Stimulated activated CD8-positive, alpha-beta memory T cell treated with anti-CD3 and anti-CD28 coated beads, Interleukin-7, amount 100 ng/mL, for 1 hour (primary cell): Measurements from ENCODE around the gene ACAD11.
"Not testable (repeated sequence)": the region's sequence is repeated elsewhere in the genome, so short reads cannot be mapped to it uniquely, and the experiment has no call there.

ENCODE experiments used
- DNase-seq, 2 donors: peaks; one replicate each; pipeline ENCODE4 v3.0.0-alpha.2; 2020; ENCODE audit warnings: low read depth in 2 of 2

Gene ACAD11

DNA sequence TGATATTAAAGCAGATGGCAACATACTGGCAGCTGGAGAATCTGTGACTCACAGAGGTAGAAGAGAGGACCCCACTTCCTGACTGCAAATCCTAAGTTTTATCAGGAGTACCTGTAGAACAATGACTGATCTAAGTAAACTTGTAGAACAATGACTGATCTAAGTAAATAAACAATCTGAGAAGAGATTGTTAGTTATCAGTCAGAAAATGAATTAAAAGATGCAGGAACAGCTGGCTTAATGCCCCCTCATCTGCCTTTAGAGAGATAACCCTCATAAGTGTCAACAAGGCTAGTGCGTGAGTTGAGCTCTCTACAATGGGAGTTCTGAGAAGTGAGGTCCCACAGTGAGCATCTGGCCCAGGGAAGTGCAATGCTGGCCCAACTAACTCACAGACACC is 14.6 kb downstream of the ACAD11 start:
- DNase-seq, result no peak

DNA sequence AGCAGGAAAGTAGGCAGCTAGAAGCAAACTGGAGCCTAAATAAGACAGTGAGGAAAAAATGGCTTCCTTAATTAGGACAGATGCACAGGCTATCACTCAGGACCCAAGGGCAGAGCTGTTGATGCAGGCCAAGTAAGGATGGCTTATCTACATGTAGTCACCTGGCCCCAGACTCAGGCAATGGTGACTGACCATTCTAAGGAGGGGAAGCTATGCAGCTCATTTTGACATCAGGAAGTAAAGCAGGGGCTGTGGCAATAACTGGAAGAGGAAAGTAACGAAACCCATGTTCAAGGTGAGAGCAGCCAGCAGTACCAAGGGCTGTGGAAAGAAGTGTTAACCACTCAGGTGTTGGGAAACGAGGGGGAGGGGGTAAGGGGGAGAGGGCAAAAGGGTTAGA is 16.2 kb downstream of the ACAD11 start:
- no peak for DNase-seq

DNA sequence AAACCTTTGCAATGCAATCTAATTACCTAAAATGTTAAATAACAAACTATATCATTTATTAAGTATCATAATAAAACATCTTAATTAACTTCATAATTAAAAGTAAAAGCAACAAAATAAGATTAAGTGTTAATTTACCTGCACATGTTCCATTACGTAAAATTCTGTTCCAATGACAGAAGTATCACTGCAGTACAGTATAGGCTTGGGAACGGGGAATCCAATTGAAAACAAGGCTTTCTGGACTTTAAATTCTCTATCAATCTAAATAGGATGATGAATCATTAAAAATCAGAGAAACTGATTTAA is 17.1 kb downstream of the ACAD11 start:
- no peak for DNase-seq

DNA sequence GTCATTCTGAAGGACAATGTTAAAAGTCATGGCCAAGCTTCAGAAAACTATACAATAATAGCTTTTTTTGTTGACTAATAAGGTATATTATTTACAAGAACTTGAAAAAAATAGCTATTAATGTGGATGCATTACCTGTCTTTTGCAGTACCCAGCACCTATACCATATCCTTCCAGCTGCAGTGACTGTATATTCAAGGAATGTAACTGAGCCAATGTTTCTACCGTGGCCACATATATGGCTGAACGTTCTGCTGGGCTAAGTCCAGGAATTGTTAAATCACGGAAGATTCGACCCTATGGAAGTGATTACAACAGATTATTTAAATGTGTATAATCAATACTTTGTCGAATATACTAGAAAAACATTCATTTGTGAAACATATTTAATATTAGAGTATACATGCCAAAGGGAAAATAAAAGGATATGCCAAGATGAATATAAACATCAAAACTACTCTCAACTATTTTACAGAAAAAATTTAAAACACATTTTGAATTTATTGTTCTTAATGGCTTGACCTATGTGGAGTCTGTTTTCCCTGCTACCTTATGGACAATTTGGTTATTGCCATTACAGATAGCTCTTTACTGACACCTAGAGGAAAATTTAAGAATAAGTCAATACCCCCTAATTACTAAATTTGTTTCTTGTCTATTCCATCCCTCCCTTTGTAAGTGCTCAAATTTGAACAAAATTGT is 17.6 kb downstream of the ACAD11 start:
- no peak for DNase-seq

DNA sequence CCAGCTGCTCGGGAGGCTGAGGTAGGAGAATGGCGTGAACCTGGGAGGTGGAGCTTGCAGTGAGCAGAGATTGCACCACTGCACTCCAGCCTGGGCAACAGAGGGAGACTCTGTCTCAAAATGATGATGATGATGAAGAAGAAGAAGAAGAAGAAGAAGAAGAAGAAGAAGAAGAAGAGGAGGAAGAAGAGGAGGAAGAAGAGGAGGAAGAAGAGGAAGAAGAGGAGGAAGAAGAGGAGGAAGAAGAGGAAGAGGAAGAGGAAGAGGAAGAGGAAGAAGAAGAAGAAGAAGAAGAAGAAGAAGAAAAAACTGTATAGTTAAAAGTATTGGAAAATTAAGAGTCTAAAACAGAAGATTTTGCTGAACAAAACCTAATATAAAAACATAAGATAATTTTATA is 18.2 kb downstream of the ACAD11 start:
- not testable (repeated sequence) for DNase-seq

DNA sequence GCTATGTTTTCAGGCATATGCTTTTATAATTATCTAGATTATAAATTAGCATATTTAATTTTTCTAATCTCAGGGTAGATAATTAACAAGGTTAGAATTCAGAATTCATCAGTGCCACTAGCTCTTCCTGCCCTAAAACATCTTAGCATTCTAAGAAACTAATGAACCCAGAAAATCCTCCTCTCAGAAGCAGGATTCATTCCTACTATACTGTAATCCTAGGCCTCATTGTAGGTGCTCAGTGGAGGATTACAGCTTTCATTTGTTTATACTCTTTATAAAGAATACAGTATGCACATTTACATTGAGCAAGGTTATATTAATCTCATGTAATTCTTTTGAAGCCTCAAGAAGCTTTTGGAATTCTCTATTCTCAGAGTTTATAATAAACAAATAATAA is 20.9 kb downstream of the ACAD11 start:
- no peak for DNase-seq

DNA sequence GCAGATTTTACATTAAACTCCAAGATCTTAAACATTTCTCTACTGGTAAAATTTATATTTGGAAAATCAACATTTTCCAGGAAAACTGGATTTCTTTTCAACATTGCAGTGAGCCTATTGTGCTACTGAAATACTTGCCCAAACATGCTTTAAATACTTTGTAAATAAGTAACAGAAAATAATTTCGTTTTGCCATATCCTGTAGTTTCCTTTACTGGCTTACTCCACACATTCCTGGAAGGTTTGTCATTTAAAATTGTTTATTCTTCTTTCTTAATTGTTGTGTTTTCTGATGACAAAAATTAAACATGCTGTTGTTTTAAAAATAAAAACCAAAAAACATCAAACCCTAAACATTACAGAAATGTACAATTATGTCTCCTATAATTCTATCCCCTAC is 22.0 kb downstream of the ACAD11 start:
- DNase-seq, result no peak

DNA sequence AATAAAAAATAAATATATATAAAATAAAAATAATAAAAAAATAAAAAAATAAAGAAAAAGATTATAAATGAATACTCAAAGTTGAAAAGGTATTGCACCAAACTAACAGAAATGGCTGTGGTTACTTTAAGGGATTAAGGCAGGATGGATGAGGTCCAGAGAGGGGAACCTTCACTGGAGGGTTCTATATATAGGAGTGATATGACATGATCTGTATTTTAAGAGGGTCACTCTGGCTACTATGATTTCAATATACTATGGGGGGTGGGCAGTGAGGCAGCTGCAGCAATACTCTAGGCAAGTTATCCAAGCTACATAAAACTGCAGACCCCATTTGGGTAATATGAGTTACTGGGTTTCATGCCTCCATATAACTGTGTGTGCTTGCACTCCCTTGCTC is 24.6 kb downstream of the ACAD11 start:
- DNase-seq, result no peak

DNA sequence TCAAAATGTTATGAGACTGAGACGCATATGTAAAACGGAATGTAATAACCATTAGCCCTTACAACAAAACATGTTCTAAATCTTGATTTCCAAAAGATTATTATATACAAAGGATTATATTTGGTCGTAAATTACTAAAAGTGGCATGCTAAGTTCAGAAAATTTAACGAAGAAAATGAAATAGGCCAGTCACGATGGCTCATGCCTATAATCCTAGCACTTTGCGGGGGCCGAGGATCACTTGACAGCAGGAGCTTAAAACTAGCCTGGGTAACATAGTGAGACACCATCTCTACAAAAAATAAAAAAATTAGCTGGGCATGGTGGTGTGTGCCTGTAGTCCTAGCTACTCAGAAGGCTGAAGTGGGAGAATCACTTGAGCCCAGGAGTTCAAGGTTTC is 29.0 kb downstream of the ACAD11 start:
- DNase-seq, result no peak

DNA sequence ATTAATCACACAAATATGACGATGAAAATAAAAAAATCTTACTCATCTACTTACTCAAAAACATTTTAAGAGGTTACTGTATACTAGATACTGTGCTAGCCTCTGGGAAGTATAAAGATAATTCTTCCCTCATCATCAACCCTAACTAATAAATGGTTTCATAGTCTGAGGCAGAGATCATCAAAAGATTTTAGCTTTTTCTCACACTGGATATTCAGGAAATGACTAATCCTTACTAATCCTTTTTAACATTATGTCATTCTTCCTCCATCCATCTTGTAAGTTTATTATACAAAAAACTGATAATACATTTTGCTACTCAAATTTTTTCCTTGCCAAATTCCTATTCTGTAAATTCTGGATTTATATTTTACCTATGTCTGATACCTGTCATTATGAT is 29.7 kb downstream of the ACAD11 start:
- no peak for DNase-seq

DNA sequence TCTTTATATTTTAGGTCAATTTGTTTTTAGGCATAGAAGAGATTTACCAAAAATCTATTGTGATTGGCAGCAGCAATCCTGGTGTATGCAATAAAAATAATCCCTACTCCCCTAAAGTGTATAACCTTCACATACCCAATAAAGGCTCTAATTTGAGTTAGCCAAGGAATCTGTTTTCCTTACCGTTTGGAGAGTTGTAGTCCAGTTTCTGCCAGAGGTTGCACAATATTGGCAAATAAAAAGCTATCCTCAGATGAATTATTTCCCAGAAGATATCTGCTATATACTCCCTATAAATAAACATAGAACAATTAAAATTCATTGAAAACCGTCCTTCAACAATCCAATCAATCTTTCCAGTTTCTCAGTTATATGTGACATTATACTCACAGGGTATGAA is 31.5 kb downstream of the ACAD11 start:
- DNase-seq, result no peak

DNA sequence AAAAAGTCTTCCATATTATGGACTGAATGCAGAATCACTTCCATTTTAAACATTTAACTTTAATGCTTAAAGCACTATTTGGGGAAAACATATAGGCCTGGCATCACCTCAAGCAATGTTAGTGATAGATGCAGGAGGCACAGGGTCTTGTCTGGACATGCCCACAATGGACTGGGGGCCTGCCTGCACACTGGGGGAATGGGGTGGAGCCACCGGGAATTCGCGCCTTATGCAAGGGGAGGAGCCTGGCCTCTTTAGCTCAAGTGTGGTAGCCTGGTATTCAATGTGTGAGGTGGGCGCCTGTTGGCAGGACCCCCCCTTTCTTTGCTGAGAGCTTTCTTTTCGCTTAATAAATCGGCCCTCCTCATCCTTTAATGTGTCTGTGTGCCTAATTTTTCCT is 32.7 kb downstream of the ACAD11 start:
- DNase-seq, result no peak

DNA sequence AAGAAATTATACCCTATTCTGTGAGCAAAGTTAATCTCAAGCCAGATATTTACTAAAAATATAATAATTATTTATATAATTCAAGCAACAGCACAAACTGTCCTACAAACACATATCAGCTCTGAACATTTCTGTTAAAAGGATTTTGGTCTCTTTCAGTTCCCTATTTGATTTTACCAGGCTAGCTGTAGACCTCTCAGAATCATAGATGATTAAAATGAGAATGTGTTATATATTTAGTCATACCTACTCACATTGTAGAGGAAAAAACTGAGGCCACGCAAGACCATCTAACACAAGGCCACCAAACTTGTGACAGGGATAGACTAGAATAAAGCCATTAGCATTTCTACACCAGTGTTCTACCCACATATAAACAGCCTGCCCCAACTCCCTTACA is 34.0 kb downstream of the ACAD11 start:
- DNase-seq, result no peak

DNA sequence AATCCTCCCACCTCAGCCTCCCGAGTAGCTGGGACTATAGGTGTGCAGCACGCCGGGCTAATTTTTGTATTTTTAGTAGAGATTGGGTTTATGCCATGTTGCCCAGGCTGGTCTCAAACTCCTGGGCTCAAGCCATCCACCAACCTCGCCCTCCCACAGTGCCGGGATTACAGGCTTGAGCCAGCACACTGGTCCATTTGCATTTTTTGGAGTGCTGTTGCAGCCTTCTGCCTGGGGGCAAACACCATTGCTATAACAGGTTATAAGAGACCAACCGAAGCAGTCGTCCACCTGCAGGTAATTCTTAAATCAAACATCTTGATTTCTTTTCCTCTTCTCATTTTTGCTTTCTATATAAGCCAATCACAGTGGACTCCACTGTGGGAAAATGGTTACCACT is 34.8 kb downstream of the ACAD11 start:
- no peak for DNase-seq

DNA sequence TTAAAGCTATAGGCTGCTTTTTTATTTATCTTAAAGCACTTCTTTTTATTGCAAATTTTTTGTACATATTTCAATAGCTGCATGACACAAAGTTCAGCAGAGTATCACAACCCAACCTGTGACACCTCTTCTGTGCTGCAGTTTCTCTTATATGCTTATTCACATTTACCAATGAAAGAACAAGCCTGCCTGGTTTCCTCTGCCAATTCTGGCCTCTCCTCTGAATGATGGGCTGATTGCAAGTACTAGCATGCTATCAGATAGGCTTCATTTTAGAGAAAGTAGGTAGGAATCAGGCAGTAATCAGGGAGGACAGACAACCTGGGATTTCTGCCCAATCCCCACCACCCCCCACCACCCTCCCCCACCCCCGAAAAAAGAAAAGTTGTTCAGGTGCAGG is 36.0 kb downstream of the ACAD11 start:
- DNase-seq, result no peak

DNA sequence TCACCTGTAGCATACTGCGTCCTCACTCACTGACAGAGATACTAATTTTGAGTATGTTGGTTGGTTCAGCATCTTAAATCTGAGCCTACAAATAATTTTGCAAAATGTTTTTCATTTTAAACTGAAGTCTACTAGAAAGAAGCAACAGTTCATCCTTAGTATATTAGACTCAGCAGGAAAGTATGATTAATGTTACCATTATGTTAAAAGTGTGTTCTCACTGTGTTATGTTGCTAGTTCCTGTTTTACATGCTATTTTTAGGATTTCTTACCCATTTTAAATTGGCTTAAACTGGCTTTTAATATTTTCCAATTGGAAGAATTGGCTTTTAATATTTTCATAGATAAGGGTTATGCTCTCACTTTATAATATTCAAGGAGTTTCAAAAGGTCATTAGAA is 36.8 kb downstream of the ACAD11 start:
- no peak for DNase-seq

DNA sequence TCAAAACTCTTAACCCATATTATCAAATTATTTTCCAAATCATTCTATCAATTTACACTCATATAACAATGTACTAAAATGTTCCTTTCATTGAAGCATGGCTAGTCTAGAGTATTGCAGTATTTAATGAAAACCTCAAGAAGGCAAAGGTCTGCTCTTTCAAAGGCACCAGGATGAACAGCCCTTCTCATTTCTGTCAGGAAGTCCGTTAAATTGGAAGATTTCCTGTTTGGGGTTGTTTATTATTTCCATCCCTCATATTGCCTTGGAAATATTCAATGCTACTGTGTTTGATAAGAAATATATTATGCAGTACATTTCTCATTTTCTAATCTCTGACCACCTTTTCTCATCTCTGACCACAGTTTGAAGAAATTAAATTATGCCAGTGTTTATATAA is 37.5 kb downstream of the ACAD11 start:
- no peak for DNase-seq

DNA sequence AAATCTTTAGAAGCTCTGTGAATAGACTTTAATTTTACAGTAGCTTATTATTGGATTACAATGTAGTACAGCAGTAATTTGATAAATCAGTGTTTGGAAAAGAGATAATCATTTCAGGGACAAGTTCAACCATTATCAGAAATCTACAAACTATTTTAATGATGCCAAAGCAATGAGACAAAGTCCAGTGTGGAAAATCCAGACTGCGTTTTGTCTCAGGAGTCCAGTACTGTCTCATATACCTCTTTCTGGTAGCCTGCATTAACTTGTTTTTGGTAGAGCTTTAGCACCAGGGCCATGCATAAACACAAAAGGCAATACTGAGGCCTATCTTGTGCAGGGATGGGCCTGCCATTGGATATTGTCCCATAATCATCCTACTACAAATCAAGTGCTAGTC is 42.8 kb downstream of the ACAD11 start:
- DNase-seq, result no peak

DNA sequence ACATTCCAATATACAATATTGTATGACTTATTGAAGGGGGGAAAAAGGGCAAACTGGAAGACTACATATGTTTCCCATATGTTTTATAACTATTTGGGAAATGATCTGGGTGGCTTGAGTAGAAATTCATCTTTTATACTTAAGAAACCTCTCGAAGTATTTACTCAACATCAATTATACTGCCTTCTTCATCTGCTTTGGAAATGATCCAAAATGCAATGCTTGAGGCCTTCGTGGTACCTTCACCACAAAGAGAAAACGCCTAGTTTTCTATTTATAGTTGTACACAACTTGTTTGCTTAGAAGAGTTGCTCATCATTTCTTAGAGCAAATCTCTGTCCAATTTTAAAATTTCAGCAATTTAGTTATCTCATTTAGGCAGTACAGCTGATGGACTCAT is 43.7 kb downstream of the ACAD11 start:
- DNase-seq, result no peak

DNA sequence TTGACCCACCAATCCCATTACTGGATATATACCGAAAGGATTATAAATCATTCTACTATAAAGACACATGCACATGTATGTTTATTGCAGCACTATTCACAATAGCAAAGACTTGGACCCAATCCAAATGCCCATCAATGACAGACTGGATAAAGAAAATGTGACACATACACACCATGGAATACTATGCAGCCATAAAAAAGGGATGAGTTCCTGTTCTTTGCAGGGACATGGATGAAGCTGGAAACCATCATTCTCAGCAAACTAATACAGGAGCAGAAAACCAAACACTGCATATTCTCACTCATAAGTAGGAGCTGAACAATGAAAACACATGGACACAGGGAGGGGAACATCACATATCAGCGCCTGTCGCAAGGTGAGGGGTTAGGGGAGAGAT is 44.3 kb downstream of the ACAD11 start:
- not testable (repeated sequence) for DNase-seq

DNA sequence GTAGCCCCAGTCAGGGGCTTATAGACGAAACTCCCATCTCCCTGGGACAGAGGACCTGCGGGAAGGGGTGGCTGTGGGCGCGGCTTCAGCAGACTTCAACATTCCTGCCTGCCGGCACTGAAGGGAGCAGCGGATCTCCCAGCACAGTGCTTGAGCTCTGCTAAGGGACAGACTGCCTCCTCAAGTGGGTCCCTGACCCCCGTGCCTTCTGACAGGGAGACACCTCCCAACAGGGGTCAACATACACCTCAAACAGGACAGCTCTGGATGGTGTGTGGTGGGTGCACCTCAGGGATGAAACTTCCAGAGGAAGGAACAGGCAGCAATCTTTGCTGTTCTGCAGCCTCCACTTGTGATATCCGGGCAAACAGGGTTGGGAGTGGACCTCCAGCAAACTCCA is 53.0 kb downstream of the ACAD11 start:
- not testable (repeated sequence) for DNase-seq

DNA sequence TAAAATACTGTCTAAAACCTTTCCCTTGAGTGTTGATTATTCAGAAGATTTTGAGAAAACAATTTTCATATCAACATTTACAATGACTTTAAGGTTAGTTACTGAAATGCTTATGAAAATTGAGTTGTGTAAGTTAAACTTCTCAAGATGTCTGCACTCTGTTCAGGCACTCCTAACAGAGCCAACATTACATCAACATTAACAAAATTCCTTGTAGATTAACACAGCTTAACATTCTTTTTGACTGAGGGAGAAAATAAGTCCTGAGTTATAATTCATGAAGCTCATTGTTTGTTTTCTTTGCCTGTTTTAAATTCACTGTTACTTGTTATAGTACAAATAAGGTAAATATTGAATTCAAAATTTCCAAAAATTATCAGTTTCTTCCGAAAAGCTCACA is 53.5 kb downstream of the ACAD11 start:
- DNase-seq, result no peak

DNA sequence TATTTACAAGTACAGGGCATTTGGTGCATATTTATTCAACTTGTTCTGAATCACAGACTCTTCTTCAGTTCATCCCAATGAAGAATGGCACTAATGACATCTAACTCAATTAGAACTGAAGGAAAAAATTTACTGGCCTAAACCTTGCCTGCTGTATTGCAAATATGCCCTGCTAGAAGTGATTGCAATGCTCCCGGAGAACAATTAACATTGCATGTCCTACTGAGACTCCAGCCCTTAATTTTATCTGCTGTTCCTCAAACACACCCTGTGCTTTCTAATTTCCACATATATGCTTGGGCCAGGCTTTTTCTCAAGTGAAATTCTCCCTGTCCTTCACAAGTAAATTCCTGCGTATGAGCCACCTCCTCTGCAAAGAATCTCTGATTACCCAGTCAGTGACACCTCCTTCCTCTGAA is 54.2 kb downstream of the ACAD11 start:
- DNase-seq, result no peak

DNA sequence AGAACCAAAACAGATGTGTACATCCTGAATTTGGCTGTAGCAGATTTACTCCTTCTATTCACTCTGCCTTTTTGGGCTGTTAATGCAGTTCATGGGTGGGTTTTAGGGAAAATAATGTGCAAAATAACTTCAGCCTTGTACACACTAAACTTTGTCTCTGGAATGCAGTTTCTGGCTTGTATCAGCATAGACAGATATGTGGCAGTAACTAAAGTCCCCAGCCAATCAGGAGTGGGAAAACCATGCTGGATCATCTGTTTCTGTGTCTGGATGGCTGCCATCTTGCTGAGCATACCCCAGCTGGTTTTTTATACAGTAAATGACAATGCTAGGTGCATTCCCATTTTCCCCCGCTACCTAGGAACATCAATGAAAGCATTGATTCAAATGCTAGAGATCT is 59.0 kb downstream of the ACAD11 start:
- DNase-seq, result not testable (repeated sequence)

DNA sequence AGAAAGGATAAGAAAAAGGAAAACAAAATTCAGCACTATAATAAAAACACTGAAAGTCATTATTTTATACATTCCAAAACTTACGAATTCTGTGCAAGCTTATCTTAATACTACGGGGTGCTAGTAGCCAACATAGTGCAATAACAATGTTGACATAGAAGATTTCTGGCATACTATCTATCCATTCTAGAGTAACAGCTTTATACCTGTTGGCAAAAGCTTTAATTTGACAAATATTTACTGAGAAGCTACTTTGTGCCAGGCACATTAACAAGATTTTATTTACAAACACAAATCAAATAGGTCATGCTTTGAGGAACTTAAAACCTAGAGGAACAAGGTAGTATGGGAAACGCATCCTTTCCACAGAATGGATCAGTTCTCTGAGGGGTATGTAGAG is 61.4 kb downstream of the ACAD11 start:
- DNase-seq, result no peak
